ENCODE results near the gene JADE1.

DNA sequence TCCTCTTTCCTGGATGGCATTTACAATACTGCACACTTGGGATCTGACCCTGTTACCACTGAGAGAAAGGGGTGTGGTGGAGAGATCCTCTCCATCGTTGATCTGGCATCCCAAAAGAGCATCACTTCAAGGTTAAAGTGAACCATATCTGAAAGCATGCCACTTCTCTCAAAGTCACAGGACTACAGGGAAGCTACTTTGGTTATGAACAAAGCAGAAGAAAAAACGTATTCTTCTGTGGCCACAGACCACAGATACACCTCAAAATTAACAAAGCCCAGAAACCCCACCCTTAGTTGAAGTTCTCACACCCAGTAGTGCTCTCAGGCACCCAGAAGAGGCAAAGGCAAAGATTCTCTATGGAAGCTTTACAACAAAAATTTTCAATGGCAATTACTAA lies 108.3 kb downstream of the JADE1 start:
- TF ChIP-seq, protein P1, sequence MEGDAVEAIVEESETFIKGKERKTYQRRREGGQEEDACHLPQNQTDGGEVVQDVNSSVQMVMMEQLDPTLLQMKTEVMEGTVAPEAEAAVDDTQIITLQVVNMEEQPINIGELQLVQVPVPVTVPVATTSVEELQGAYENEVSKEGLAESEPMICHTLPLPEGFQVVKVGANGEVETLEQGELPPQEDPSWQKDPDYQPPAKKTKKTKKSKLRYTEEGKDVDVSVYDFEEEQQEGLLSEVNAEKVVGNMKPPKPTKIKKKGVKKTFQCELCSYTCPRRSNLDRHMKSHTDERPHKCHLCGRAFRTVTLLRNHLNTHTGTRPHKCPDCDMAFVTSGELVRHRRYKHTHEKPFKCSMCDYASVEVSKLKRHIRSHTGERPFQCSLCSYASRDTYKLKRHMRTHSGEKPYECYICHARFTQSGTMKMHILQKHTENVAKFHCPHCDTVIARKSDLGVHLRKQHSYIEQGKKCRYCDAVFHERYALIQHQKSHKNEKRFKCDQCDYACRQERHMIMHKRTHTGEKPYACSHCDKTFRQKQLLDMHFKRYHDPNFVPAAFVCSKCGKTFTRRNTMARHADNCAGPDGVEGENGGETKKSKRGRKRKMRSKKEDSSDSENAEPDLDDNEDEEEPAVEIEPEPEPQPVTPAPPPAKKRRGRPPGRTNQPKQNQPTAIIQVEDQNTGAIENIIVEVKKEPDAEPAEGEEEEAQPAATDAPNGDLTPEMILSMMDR (IDR thresholded peaks at IDR 0.05) = no peak
- no peak for TF ChIP-seq POLR2A (IDR thresholded peaks at IDR 0.05)
